Breast epithelium (tissue), 4 donors: Measurements from ENCODE around the gene CFAP58. TPM values are rescaled to one million over a fixed set of nuclear protein-coding genes. Genes with fewer than 3 reads are reported as not detected.

Source experiments
- DNase-seq, 2 donors: peaks; one replicate each; pipeline ENCODE4 v3.0.0-alpha.2; 2019; ENCODE audit warnings: low spot score in 2 of 2
- H3K27ac ChIP-seq, 2 donors: fragments of 200-600 bp; sonication (generic) in 1 of 2; one replicate each; pipeline ENCODE4 v1.5.1; 2016 to 2019; ENCODE audit warnings: mild to moderate bottlenecking in 1 of 2
- H3K27me3 ChIP-seq, 2 donors: fragments of 200-600 bp; sonication (generic) in 1 of 2; one replicate each; pipeline versions ENCODE4 v1.5.1 to v1.6.0; 2017 to 2019; ENCODE audit warnings: control low read depth in 1 of 2, mild to moderate bottlenecking in 1 of 2
- H3K36me3 ChIP-seq: fragments of 200-600 bp; one replicate; pipeline ENCODE4 v1.5.1; 2019
- H3K4me1 ChIP-seq, 2 donors: fragments of 200-600 bp; sonication (generic); one replicate each; pipeline ENCODE4 v1.5.1; 2016 to 2019; ENCODE audit warnings: control low read depth in 1 of 2
- H3K4me3 ChIP-seq, 3 donors: fragments of 200-600 bp; sonication (generic); 1 replicate in 2 of 3; 2 replicates in 1 of 3; pipeline ENCODE4 v1.5.1; 2016 to 2019; ENCODE audit warnings: mild to moderate bottlenecking in 3 of 3, moderate library complexity in 2 of 3
- H3K9me3 ChIP-seq, 2 donors: fragments of 200-600 bp; sonication (generic) in 1 of 2; one replicate each; pipeline ENCODE4 v1.5.1; 2016 to 2019; ENCODE audit warnings: control low read depth in 1 of 2
- POLR2A ChIP-seq: fragments of 450-650 bp; IDR thresholded peaks from one replicate; pipeline ENCODE4 v1.6.1; 2016; ENCODE audit warnings: antibody characterized with exemption, mild to moderate bottlenecking, moderate library complexity
- POLR2AphosphoS5 ChIP-seq, 3 donors: sonication (generic); formaldehyde crosslinking; IDR thresholded peaks; one replicate each; pipeline ENCODE4 v1.6.1; 2017; ENCODE audit warnings: antibody characterized with exemption in 3 of 3
- intact Hi-C: fragments of 100-400 bp; cut with DNase I; formaldehyde crosslinking; loops from one replicate; pipeline ENCODE4 v1.15.1; 2023; ENCODE audit warnings: low total_unique reads
- total RNA-seq, 3 donors: library from RNA; depleted of rRNA; stranded (reverse); fragments of >200 nt; gene quantifications; one replicate each; pipeline ENCODE4 v1.1.0, GENCODE V29; 2016
- TF ChIP-seq, protein P1 (sequence below), 3 donors: fragments of 450-650 bp; IDR thresholded peaks; one replicate each; pipeline ENCODE4 v1.5.1; 2016 to 2017; ENCODE audit warnings: antibody characterized with exemption in 3 of 3, mild to moderate bottlenecking in 3 of 3, moderate library complexity in 3 of 3

CFAP58 gene
- total RNA-seq, 3 donors from 2014 or later = 0.16 to 0.98 (median 0.88) TPM

GRCh38 chr10:104332243-104333031 lies 21.2 kb upstream of the CFAP58 start:
- no peak for DNase-seq
- peaks cover 28 to 34% of the 10 kb centered on the region in 2 donors for H3K4me1 ChIP-seq
- TF ChIP-seq, protein P1, sequence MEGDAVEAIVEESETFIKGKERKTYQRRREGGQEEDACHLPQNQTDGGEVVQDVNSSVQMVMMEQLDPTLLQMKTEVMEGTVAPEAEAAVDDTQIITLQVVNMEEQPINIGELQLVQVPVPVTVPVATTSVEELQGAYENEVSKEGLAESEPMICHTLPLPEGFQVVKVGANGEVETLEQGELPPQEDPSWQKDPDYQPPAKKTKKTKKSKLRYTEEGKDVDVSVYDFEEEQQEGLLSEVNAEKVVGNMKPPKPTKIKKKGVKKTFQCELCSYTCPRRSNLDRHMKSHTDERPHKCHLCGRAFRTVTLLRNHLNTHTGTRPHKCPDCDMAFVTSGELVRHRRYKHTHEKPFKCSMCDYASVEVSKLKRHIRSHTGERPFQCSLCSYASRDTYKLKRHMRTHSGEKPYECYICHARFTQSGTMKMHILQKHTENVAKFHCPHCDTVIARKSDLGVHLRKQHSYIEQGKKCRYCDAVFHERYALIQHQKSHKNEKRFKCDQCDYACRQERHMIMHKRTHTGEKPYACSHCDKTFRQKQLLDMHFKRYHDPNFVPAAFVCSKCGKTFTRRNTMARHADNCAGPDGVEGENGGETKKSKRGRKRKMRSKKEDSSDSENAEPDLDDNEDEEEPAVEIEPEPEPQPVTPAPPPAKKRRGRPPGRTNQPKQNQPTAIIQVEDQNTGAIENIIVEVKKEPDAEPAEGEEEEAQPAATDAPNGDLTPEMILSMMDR (IDR thresholded peaks at IDR 0.05) = no peak
- TF ChIP-seq POLR2A (no peak), POLR2AphosphoS5 (IDR thresholded peaks at IDR 0.05) (no peak)
- H3K36me3 ChIP-seq = no peaks in the 10 kb centered on the region
- no peak overlapping the region for H3K4me3 ChIP-seq
- H3K27me3 ChIP-seq = no peaks in the 10 kb centered on the region
- intact Hi-C loops = no loop called here
- H3K9me3 ChIP-seq = no peaks in the 10 kb centered on the region
- peak overlapping the region; percentile 89 to 97 for H3K27ac ChIP-seq

DNA sequence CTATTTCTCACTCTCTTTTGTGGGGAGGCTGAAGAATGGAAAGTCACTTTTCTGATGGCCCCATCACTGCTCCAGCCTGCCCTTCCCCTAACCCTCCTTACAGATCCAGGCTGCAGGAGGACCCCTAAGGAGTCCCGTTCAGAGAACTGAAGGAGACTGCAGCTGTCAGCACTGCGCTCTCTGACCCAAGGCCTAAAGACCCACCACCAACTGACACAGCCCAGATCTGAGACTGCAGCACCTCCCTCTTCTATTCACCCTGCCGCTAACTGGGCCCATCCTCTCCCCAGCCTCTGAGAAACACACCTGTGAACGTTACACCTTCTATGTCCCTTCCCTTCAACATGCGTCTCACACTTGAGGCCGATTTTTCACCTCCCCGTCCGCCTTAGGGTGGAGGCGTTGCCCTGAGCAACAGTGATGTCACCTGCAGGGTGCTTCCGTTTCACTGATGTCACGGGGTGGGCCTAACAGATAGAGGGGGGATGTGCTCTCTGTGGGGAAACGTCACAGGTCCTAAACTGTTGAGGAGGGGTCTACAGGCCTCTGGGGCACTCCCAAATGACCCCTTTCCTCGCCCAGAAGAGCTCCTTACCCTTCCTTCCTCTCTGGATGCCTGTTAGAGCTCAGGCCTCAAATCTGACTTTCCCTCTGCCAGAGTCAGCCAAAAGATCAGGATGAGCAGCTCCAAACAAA lies 20.5 kb upstream of the CFAP58 start:
- TF ChIP-seq POLR2AphosphoS5 (IDR thresholded peaks at IDR 0.05) (no peak), POLR2A (no peak)
- TF ChIP-seq, protein P1 (IDR thresholded peaks at IDR 0.05) = no peak
- no peaks in the 10 kb centered on the region for H3K36me3 ChIP-seq
- H3K27me3 ChIP-seq = no peaks in the 10 kb centered on the region
- intact Hi-C loops = no loop called here
- peak overlapping the region; percentile 42 to 97 for H3K27ac ChIP-seq
- H3K4me3 ChIP-seq = peak overlapping the region in 1 of 3 donors; percentile 4
- peak in 1 of 2 donors; percentile 10 for DNase-seq
- no peaks in the 10 kb centered on the region for H3K9me3 ChIP-seq
- H3K4me1 ChIP-seq = peaks cover 21 to 34% of the 10 kb centered on the region in 2 donors

DNA sequence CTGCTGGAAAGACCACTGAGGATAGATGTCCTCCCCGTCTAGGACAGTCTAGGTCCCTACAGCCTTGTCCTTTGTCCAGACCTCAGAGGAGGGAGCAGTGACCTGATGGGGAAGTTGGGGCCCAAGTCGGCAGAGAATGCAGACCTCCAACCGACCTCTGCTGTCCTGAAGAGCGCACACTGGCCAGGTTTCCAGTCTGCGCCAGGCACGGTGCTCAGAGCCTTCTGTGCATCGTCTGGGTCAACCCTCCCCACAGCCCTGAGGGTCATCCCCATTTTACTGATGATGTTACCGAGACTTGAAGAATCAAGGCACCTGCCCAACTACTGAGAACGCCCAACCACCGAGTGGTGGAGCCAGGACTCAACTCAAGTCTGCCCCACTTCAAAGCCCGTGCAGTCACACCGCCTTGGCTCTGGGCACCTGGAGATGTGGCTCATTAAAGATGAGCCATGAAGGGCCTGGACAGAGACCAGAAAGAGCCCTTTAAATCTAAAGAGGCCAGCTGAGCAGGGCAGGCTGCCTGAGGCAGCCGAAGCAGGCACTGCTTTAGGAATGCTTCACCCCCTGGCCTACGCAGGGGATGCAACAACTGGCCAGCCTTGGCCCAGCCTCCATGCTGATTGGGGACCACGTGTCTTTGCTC lies 19.8 kb upstream of the CFAP58 start:
- H3K9me3 ChIP-seq = no peaks in the 10 kb centered on the region
- no peak for TF ChIP-seq POLR2A
- TF ChIP-seq, protein P1 (IDR thresholded peaks at IDR 0.05) = no peak
- TF ChIP-seq POLR2AphosphoS5 (IDR thresholded peaks at IDR 0.05) = no peak
- H3K4me1 ChIP-seq = peaks cover 14 to 27% of the 10 kb centered on the region in 2 donors
- intact Hi-C loops = no loop called here
- peak overlapping the region; percentile 42 to 97 for H3K27ac ChIP-seq
- no peaks in the 10 kb centered on the region for H3K36me3 ChIP-seq
- H3K4me3 ChIP-seq = peak overlapping the region in 1 of 3 donors; percentile 4
- peak in 1 of 2 donors; percentile 24 for DNase-seq
- H3K27me3 ChIP-seq = no peaks in the 10 kb centered on the region

DNA sequence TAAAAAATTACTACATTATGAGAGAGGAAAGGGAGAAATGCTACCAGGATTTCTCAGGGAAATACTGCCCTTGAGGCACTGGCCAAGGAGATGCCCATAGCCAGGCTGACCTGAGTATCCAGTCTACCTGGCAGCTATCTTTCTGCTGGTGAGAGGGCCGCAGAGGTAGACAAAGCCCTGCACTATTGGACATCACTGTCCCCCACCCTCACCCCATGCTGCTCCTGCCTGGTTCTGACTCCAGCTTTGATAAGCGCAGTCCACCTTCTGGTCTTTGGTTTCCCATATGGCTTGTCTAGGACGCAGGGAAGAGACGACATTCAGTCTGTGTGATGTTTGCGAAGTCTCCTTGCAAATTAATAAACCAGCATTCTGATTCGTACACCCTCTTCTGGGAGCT lies 19.1 kb upstream of the CFAP58 start:
- no peak for DNase-seq
- Histone ChIP-seq H3K27me3 (no peaks in the 10 kb centered on the region), H3K9me3 (no peaks in the 10 kb centered on the region), H3K4me3 (peak overlapping the region in 1 of 3 donors; percentile 71), H3K4me1 (peaks cover 10 to 20% of the 10 kb centered on the region in 2 donors), H3K27ac (peak overlapping the region in 1 of 2 donors; percentile 33), H3K36me3 (no peaks in the 10 kb centered on the region)
- TF ChIP-seq, protein P1 (IDR thresholded peaks at IDR 0.05) = no peak
- no peak for TF ChIP-seq POLR2A
- no peak for TF ChIP-seq POLR2AphosphoS5 (IDR thresholded peaks at IDR 0.05)
- intact Hi-C loops = no loop called here
